NB4 (cell line): ENCODE data around the gene PLXDC1.

Experiments used
- CTCF ChIP-seq: IDR thresholded peaks from one replicate; pipeline ENCODE4 v1.5.1; 2012; ENCODE audit warnings: low read depth, low read length
- MAX ChIP-seq: IDR thresholded peaks from 2 replicates; pipeline ENCODE4 v1.6.1; 2011; ENCODE audit warnings: low read depth, low read length
- MYC ChIP-seq: IDR thresholded peaks from 2 replicates; pipeline ENCODE4 v1.6.1; 2011; ENCODE audit warnings: low read depth, low read length

- TF ChIP-seq CTCF (no peak), MYC (no peak), MAX (no peak)
Measured at GRCh38 chr17:39108461-39109375, 42.7 kb downstream of the PLXDC1 start.
